HL-60 (cell line): ENCODE data around the gene DUSP1.

ENCODE experiments used
- DNase-seq, 2 experiments: peaks; one replicate each; pipeline ENCODE4 v3.0.0-alpha.2; 2010 to 2020; ENCODE audit warnings: low read depth in 1 of 2, low spot score in 1 of 2
- H3K27ac ChIP-seq: fragments of 250-450 bp; sonication (Bioruptor Pico); replicated peaks from 2 replicates; pipeline ENCODE4 v1.5.1; 2020; ENCODE audit warnings: mild to moderate bottlenecking, moderate library complexity
- H3K27me3 ChIP-seq: fragments of 250-450 bp; sonication (Bioruptor Pico); 2 replicates; pipeline ENCODE4 v1.5.1; 2021; ENCODE audit warnings: mild to moderate bottlenecking, moderate library complexity; ENCODE audit not compliant: insufficient read depth, poor library complexity, severe bottlenecking
- H3K4me3 ChIP-seq: replicated peaks from 2 replicates; pipeline ENCODE4 v1.5.1; 2011; ENCODE audit warnings: mild to moderate bottlenecking, control low read depth, low read length; ENCODE audit not compliant: insufficient read depth
- GABPA ChIP-seq: IDR thresholded peaks from 2 replicates; pipeline ENCODE4 v1.6.1; 2012; ENCODE audit warnings: low read depth
- POLR2AphosphoS5 ChIP-seq: IDR thresholded peaks from 2 replicates; pipeline ENCODE4 v1.6.1; 2012; ENCODE audit warnings: low read depth
- SPI1 ChIP-seq: IDR thresholded peaks from 2 replicates; pipeline ENCODE4 v1.6.1; 2012; ENCODE audit warnings: low read depth, mild to moderate bottlenecking, borderline replicate concordance
- TF ChIP-seq, protein P1 (sequence below): IDR thresholded peaks from 2 replicates; pipeline ENCODE4 v1.6.1; 2012; ENCODE audit warnings: low read depth; ENCODE audit not compliant: insufficient replicate concordance
- TF ChIP-seq, protein P2 (sequence below): IDR thresholded peaks from one replicate; pipeline ENCODE4 v1.5.1; 2011; ENCODE audit warnings: low read length, control low read depth, inconsistent platforms; ENCODE audit not compliant: insufficient read depth

DUSP1 gene

DNA sequence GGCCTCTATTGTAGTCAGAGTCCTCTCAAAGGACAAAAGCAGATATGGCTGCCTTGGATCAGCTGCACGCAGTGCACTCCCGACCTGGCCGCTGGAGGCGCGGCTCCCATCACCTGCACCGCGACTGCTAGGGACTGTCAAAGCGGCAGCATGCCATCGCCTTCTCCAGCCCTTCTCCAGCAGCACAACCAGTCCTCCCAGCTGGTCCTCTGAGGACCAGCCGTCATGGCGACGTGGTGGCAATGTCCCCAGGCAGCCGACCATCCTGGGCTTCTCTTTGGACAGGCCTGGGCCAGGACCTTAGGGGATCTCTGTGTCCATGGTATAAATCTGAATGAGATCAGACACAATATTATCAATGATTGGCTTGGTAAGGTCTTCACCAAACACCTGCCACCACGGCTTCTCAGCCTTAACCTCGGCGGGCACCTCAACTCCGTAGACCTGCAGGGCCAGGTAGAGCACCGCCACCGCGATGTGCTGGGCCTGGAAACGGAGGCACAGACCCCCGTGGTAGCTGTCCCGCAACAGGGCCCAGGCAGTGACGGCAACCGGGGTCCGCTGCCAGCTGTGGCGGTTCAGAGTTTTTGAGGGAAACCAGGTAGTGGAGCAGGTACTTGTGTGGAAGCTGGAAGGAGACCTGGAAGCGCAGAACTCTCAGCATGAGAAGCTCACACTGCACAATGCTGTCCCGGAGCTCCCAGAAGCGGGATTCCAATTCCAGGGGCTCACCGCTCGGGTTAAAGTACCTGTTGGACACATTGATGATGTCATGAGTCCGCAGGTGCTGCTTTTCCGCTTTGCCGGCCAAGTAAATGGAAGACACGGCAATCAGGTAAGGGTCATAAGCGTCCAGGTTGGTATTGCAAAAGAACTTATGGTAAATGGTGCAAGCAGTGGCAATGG lies 8.5 kb downstream of the DUSP1 start:
- Histone ChIP-seq H3K27me3 (peaks cover 8% of the 10 kb centered on the region), H3K27ac (no peak overlapping the region), H3K4me3 (no peak overlapping the region)
- no peak for DNase-seq
- TF ChIP-seq GABPA (no peak), SPI1 (no peak), POLR2AphosphoS5 (no peak)
- TF ChIP-seq, protein P1, sequence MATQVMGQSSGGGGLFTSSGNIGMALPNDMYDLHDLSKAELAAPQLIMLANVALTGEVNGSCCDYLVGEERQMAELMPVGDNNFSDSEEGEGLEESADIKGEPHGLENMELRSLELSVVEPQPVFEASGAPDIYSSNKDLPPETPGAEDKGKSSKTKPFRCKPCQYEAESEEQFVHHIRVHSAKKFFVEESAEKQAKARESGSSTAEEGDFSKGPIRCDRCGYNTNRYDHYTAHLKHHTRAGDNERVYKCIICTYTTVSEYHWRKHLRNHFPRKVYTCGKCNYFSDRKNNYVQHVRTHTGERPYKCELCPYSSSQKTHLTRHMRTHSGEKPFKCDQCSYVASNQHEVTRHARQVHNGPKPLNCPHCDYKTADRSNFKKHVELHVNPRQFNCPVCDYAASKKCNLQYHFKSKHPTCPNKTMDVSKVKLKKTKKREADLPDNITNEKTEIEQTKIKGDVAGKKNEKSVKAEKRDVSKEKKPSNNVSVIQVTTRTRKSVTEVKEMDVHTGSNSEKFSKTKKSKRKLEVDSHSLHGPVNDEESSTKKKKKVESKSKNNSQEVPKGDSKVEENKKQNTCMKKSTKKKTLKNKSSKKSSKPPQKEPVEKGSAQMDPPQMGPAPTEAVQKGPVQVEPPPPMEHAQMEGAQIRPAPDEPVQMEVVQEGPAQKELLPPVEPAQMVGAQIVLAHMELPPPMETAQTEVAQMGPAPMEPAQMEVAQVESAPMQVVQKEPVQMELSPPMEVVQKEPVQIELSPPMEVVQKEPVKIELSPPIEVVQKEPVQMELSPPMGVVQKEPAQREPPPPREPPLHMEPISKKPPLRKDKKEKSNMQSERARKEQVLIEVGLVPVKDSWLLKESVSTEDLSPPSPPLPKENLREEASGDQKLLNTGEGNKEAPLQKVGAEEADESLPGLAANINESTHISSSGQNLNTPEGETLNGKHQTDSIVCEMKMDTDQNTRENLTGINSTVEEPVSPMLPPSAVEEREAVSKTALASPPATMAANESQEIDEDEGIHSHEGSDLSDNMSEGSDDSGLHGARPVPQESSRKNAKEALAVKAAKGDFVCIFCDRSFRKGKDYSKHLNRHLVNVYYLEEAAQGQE = no peak
- TF ChIP-seq, protein P2, sequence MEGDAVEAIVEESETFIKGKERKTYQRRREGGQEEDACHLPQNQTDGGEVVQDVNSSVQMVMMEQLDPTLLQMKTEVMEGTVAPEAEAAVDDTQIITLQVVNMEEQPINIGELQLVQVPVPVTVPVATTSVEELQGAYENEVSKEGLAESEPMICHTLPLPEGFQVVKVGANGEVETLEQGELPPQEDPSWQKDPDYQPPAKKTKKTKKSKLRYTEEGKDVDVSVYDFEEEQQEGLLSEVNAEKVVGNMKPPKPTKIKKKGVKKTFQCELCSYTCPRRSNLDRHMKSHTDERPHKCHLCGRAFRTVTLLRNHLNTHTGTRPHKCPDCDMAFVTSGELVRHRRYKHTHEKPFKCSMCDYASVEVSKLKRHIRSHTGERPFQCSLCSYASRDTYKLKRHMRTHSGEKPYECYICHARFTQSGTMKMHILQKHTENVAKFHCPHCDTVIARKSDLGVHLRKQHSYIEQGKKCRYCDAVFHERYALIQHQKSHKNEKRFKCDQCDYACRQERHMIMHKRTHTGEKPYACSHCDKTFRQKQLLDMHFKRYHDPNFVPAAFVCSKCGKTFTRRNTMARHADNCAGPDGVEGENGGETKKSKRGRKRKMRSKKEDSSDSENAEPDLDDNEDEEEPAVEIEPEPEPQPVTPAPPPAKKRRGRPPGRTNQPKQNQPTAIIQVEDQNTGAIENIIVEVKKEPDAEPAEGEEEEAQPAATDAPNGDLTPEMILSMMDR = no peak

DNA sequence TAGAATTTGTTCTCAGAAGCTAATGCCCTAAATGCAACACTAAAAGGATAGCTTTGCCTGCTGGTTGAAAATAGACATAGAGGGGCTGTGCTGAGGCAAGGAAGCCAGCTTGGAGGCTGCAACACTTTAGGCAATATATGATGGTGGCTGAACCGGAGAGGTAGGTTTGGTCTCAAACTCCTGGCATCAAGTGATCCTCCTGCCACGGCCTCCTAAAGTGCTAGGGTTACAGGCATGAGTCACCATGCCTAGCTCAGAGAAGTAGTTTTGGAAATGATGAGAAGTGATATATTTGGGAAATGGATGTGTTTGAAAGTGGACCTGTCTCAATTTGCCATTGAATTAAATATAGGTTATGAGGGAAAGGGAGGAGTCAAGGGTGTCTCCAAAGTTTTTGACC lies 10.0 kb downstream of the DUSP1 start:
- Histone ChIP-seq H3K4me3 (no peak overlapping the region), H3K27ac (no peak overlapping the region), H3K27me3 (peaks cover 3% of the 10 kb centered on the region)
- no peak for DNase-seq
- TF ChIP-seq POLR2AphosphoS5 (no peak), GABPA (no peak), SPI1 (no peak)
- TF ChIP-seq, protein P2 = no peak
- TF ChIP-seq, protein P1 = no peak

DNA sequence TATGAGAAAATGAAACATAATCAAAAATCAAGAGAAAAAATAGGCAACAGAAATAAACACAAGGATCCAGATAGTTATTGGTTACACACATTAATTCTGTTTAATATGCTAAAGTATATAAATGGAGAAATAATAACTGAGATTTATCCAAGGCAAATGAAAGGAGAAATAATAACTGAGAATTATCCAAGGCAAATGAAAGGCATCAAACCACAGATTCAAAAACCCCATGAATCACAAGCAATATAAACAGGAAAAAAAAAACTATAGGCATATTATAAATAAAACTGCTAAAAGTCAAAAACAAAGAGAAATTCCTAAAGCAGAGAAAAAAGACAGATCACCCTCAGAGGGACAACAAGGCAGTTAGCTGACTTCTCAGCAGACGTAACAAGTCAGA lies 10.9 kb downstream of the DUSP1 start:
- H3K27me3 ChIP-seq = no peaks in the 10 kb centered on the region
- no peak for DNase-seq
- TF ChIP-seq, protein P2 = no peak
- TF ChIP-seq POLR2AphosphoS5 (no peak), GABPA (no peak), SPI1 (no peak)
- TF ChIP-seq, protein P1 = no peak
- no peak overlapping the region for H3K4me3 ChIP-seq
- no peak overlapping the region for H3K27ac ChIP-seq
